ENCODE data around the gene HIGD1A.

HIGD1A gene

GRCh38 chr3:42796332-42796885, 7.9 kb downstream of the HIGD1A start:
- no peak for DNase-seq

- DNase-seq, result no peak
Observed at GRCh38 chr3:42795621-42796181, 8.6 kb downstream of the HIGD1A start.

- DNase-seq, result no peak
Observed at GRCh38 chr3:42790714-42791229, 13.5 kb downstream of the HIGD1A start.

GRCh38 chr3:42786631-42787030, 17.7 kb downstream of the HIGD1A start:
- DNase-seq, result no peak

GRCh38 chr3:42786212-42786611, 18.1 kb downstream of the HIGD1A start:
- DNase-seq, result no peak

- peak; percentile 33 for DNase-seq
Observed at GRCh38 chr3:42780892-42781700, 23.2 kb downstream of the HIGD1A start.

- DNase-seq, result no peak
Observed at GRCh38 chr3:42780398-42780797, 23.9 kb downstream of the HIGD1A start.

- no peak for DNase-seq
Observed at GRCh38 chr3:42778644-42779043, 25.6 kb downstream of the HIGD1A start.

GRCh38 chr3:42773409-42773751, 30.9 kb downstream of the HIGD1A start:
- no peak for DNase-seq

GRCh38 chr3:42772670-42773408, 31.5 kb downstream of the HIGD1A start, which contains the start of gene CCDC13:
CCDC13 (minus strand) TSS chr3:42773253; CDS start chr3:42758345, 14,908 bp downstream.
- peak; percentile 89 for DNase-seq

- DNase-seq, result no peak
Observed at GRCh38 chr3:42771271-42771670, 33.0 kb downstream of the HIGD1A start.

GRCh38 chr3:42769477-42770131, 34.7 kb downstream of the HIGD1A start:
- DNase-seq, result no peak

GRCh38 chr3:42764561-42765295, 39.6 kb downstream of the HIGD1A start:
- no peak for DNase-seq

GRCh38 chr3:42764115-42764514, 40.2 kb downstream of the HIGD1A start:
- DNase-seq, result no peak

GRCh38 chr3:42763021-42763420, 41.3 kb downstream of the HIGD1A start:
- DNase-seq, result no peak

- DNase-seq, result peak; percentile 91
Observed at GRCh38 chr3:42762046-42762724, 42.1 kb downstream of the HIGD1A start.

- DNase-seq, result no peak
Observed at GRCh38 chr3:42758126-42758525, 46.2 kb downstream of the HIGD1A start.

- no peak for DNase-seq
Observed at GRCh38 chr3:42756681-42757213, 47.5 kb downstream of the HIGD1A start.

- DNase-seq, result no peak
Observed at GRCh38 chr3:42755681-42756578, 48.4 kb downstream of the HIGD1A start.

GRCh38 chr3:42753757-42754156, 50.5 kb downstream of the HIGD1A start:
- DNase-seq, result no peak

Data from GF-D8 (cell line).